Measurements from ENCODE around the gene SLC4A2. TPM values are rescaled to one million over a fixed set of nuclear protein-coding genes. Genes with fewer than 3 reads are reported as not detected.

Gene SLC4A2
- total RNA-seq, 2 donors from 2014 or later: 76.7 to 169 TPM

GRCh38 chr7:151088856-151089699 is 29.7 kb downstream of the SLC4A2 start:
- no peaks in the 10 kb centered on the region for H3K27me3 ChIP-seq
- peak overlapping the region; percentile 77 for H3K27ac ChIP-seq
- peaks cover 9% of the 10 kb centered on the region for H3K4me1 ChIP-seq
- H3K4me3 ChIP-seq: no peak overlapping the region
- no peak for TF ChIP-seq CTCF (IDR thresholded peaks at IDR 0.05)
- intact Hi-C loops (cut with DNase I): no loop called here
- no peaks in the 10 kb centered on the region for H3K9me3 ChIP-seq
- H3K9ac ChIP-seq (ENCODE audit: low read depth in 2 of 2, low read length in 2 of 2): peak overlapping the region; percentile 57 to 92
- DNase-seq: peak; percentile 54
- no peaks in the 10 kb centered on the region for H3K36me3 ChIP-seq

- H3K36me3 ChIP-seq: no peaks in the 10 kb centered on the region
- H3K4me1 ChIP-seq: peaks cover 9% of the 10 kb centered on the region
- no peak for DNase-seq
- no peaks in the 10 kb centered on the region for H3K9me3 ChIP-seq
- peak overlapping the region; percentile 57 to 92 for H3K9ac ChIP-seq (ENCODE audit: low read depth in 2 of 2, low read length in 2 of 2)
- TF ChIP-seq CTCF (IDR thresholded peaks at IDR 0.05): no peak
- H3K4me3 ChIP-seq: no peak overlapping the region
- H3K27me3 ChIP-seq: no peaks in the 10 kb centered on the region
- intact Hi-C loops (cut with DNase I): no loop called here
- peak overlapping the region; percentile 77 for H3K27ac ChIP-seq
Observed at GRCh38 chr7:151089893-151090730, 30.7 kb downstream of the SLC4A2 start.

GRCh38 chr7:151091003-151091402 is 31.6 kb downstream of the SLC4A2 start:
- no peak overlapping the region for H3K27ac ChIP-seq
- no peak for DNase-seq
- H3K27me3 ChIP-seq: no peaks in the 10 kb centered on the region
- H3K4me1 ChIP-seq: peaks cover 9% of the 10 kb centered on the region
- H3K9ac ChIP-seq (ENCODE audit: low read depth in 2 of 2, low read length in 2 of 2): no peak overlapping the region
- no peaks in the 10 kb centered on the region for H3K9me3 ChIP-seq
- TF ChIP-seq CTCF (IDR thresholded peaks at IDR 0.05): no peak
- H3K36me3 ChIP-seq: no peaks in the 10 kb centered on the region
- intact Hi-C loops (cut with DNase I): no loop called here
- H3K4me3 ChIP-seq: no peak overlapping the region

GRCh38 chr7:151091431-151091830 is 32.0 kb downstream of the SLC4A2 start:
- Histone ChIP-seq H3K9ac (ENCODE audit: low read depth in 2 of 2, low read length in 2 of 2) (no peak overlapping the region), H3K27ac (no peak overlapping the region), H3K27me3 (no peaks in the 10 kb centered on the region), H3K9me3 (no peaks in the 10 kb centered on the region), H3K36me3 (no peaks in the 10 kb centered on the region), H3K4me3 (no peak overlapping the region), H3K4me1 (peaks cover 9% of the 10 kb centered on the region)
- TF ChIP-seq CTCF (IDR thresholded peaks at IDR 0.05): peak; percentile 53
- intact Hi-C loops (cut with DNase I): no loop called here
- peak; percentile 78 for DNase-seq

GRCh38 chr7:151091988-151092387 is 32.6 kb downstream of the SLC4A2 start:
- Histone ChIP-seq H3K9me3 (no peaks in the 10 kb centered on the region), H3K4me3 (no peak overlapping the region), H3K27ac (no peak overlapping the region), H3K9ac (ENCODE audit: low read depth in 2 of 2, low read length in 2 of 2) (no peak overlapping the region), H3K27me3 (no peaks in the 10 kb centered on the region), H3K4me1 (peaks cover 9% of the 10 kb centered on the region), H3K36me3 (no peaks in the 10 kb centered on the region)
- no peak for DNase-seq
- intact Hi-C loops (cut with DNase I): no loop called here
- no peak for TF ChIP-seq CTCF (IDR thresholded peaks at IDR 0.05)
